HuH-7.5 (cell line): ENCODE results near the gene ANO7.

Experiments
- DNase-seq: peaks from one replicate; pipeline ENCODE4 v3.0.0; 2011; ENCODE audit warnings: low spot score

ANO7 gene

DNA sequence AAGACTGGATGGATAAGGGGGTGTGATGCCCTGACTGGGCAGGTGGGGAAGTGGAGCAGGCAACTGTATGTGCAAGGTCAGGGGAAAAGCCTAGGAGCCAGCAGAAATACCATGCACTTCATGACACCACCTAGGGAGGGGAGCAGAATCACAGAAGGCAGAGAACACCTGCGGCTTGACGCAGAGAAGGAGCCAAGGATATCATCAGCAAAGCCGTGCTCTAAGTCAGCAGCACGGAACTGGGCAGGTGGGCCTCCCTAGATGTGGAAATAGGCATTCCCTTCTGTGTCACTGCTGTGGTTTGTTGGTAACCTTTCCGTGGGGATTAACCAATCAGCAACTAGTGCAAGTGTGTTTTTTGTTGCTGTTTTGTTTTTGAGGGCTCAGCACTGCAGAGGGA, 85.7 kb downstream of the ANO7 start:
- no peak for DNase-seq
